Measurements from ENCODE around the gene TGFBR3.
A peak's percentile ranks its signal among the peaks of the same experiment; 100 is the strongest.

Gene TGFBR3

DNA sequence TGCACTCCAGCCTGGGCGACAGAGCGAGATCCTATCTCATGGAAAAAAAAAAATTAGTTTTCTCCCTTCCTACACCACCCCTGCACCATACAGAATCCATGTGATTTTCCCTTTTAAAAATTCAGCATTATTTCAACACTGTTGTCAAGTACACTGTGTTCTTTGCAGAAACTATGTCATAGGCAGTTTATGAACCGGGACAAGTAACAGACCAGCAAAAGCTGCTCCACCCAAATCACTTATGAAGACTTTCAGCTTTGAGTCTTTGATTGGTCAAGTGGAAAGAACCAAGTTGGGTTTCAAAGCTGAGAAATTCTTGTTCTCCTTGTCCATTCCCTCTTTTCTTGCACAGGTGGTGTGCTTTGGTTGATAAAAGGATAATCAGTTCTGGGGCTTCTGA lies 212.3 kb downstream of the TGFBR3 start:
- H3K18ac ChIP-seq (ENCODE audit: low read depth in 1 of 2, low read length in 2 of 2): no peak overlapping the region
- H3K79me1 ChIP-seq (replicated peaks; ENCODE audit: low read length, poor library complexity, severe bottlenecking): no peaks in the 10 kb centered on the region
- no peak overlapping the region for H3K14ac ChIP-seq (ENCODE audit: low read length in 2 of 2)
- no peak overlapping the region for H3K27ac ChIP-seq (ENCODE audit: low read length, poor library complexity, severe bottlenecking)
- H3K9me3 ChIP-seq (ENCODE audit: control insufficient read depth, low read length): no peaks in the 10 kb centered on the region
- no peak overlapping the region for H2BK15ac ChIP-seq (ENCODE audit: low read depth, poor library complexity, severe bottlenecking)
- peak overlapping the region; percentile 16 for H3K9ac ChIP-seq (ENCODE audit: low read length)
- H3K36me3 ChIP-seq (ENCODE audit: control insufficient read depth in 1 of 2, insufficient read depth in 2 of 2, low read depth in 1 of 2, low read length in 2 of 2): no peaks in the 10 kb centered on the region
- no peak overlapping the region for H3K23ac ChIP-seq (ENCODE audit: low read length in 2 of 2)
- H2BK120ac ChIP-seq (ENCODE audit: low read depth, low read length): no peak overlapping the region
- H4K8ac ChIP-seq (ENCODE audit: low read length): no peak overlapping the region
- peaks cover 1% of the 10 kb centered on the region for H3K4me1 ChIP-seq (ENCODE audit: control insufficient read depth, insufficient read depth, low read depth, low read length)
- DNase-seq: peak; percentile 29
- no peak overlapping the region for H3K4me3 ChIP-seq (ENCODE audit: insufficient read depth in 1 of 2, low read depth in 1 of 2, low read length in 2 of 2)
- H2AFZ ChIP-seq (ENCODE audit: low read depth, low read length): no peak overlapping the region
- no peak overlapping the region for H2AK5ac ChIP-seq (ENCODE audit: low read length, severe bottlenecking)
- H2BK12ac ChIP-seq (ENCODE audit: low read length in 2 of 2): no peak overlapping the region
- no peak overlapping the region for H4K91ac ChIP-seq (ENCODE audit: low read length)
- no peak overlapping the region for H3K4me2 ChIP-seq (ENCODE audit: low read length, poor library complexity, severe bottlenecking)
- H3K27me3 ChIP-seq (ENCODE audit: control insufficient read depth in 1 of 2, insufficient read depth in 1 of 2, low read length in 2 of 2): no peaks in the 10 kb centered on the region
- WGBS: 76% methylated on average over 2 of the region's 3 CpGs
- no peak overlapping the region for H3K4ac ChIP-seq (ENCODE audit: low read depth in 1 of 2, low read length in 2 of 2)
- H2BK5ac ChIP-seq (ENCODE audit: low read depth, low read length, poor library complexity, severe bottlenecking): no peak overlapping the region

- no peaks in the 10 kb centered on the region for H3K27me3 ChIP-seq (ENCODE audit: control insufficient read depth in 1 of 2, insufficient read depth in 1 of 2, low read length in 2 of 2)
- no peak overlapping the region for H2AK5ac ChIP-seq (ENCODE audit: low read length, severe bottlenecking)
- no peaks in the 10 kb centered on the region for H3K36me3 ChIP-seq (ENCODE audit: control insufficient read depth in 1 of 2, insufficient read depth in 2 of 2, low read depth in 1 of 2, low read length in 2 of 2)
- peaks cover 1% of the 10 kb centered on the region for H3K4me1 ChIP-seq (ENCODE audit: control insufficient read depth, insufficient read depth, low read depth, low read length)
- H3K79me1 ChIP-seq (replicated peaks; ENCODE audit: low read length, poor library complexity, severe bottlenecking): no peaks in the 10 kb centered on the region
- no peak overlapping the region for H3K27ac ChIP-seq (ENCODE audit: low read length, poor library complexity, severe bottlenecking)
- H3K4ac ChIP-seq (ENCODE audit: low read depth in 1 of 2, low read length in 2 of 2): no peak overlapping the region
- H4K8ac ChIP-seq (ENCODE audit: low read length): no peak overlapping the region
- no peak overlapping the region for H2BK5ac ChIP-seq (ENCODE audit: low read depth, low read length, poor library complexity, severe bottlenecking)
- no peak overlapping the region for H3K4me2 ChIP-seq (ENCODE audit: low read length, poor library complexity, severe bottlenecking)
- peak overlapping the region in 1 of 2 experiments; percentile 78 for H3K18ac ChIP-seq (ENCODE audit: low read depth in 1 of 2, low read length in 2 of 2)
- H3K14ac ChIP-seq (ENCODE audit: low read length in 2 of 2): no peak overlapping the region
- no peak overlapping the region for H2BK15ac ChIP-seq (ENCODE audit: low read depth, poor library complexity, severe bottlenecking)
- H3K9ac ChIP-seq (ENCODE audit: low read length): no peak overlapping the region
- no peak for DNase-seq
- no peak overlapping the region for H2BK12ac ChIP-seq (ENCODE audit: low read length in 2 of 2)
- H2BK120ac ChIP-seq (ENCODE audit: low read depth, low read length): no peak overlapping the region
- H3K4me3 ChIP-seq (ENCODE audit: insufficient read depth in 1 of 2, low read depth in 1 of 2, low read length in 2 of 2): no peak overlapping the region
- no peak overlapping the region for H3K23ac ChIP-seq (ENCODE audit: low read length in 2 of 2)
- no peak overlapping the region for H2AFZ ChIP-seq (ENCODE audit: low read depth, low read length)
- no peak overlapping the region for H4K91ac ChIP-seq (ENCODE audit: low read length)
- WGBS: 100% methylated on average over 4 of the region's 4 CpGs
- no peaks in the 10 kb centered on the region for H3K9me3 ChIP-seq (ENCODE audit: control insufficient read depth, low read length)
Observed at GRCh38 chr1:91672601-91673161, 213.3 kb downstream of the TGFBR3 start.

GRCh38 chr1:91670781-91671180 lies 215.2 kb downstream of the TGFBR3 start:
- H3K9me3 ChIP-seq (ENCODE audit: control insufficient read depth, low read length): no peaks in the 10 kb centered on the region
- H3K79me1 ChIP-seq (replicated peaks; ENCODE audit: low read length, poor library complexity, severe bottlenecking): no peaks in the 10 kb centered on the region
- H2BK120ac ChIP-seq (ENCODE audit: low read depth, low read length): no peak overlapping the region
- no peaks in the 10 kb centered on the region for H3K27me3 ChIP-seq (ENCODE audit: control insufficient read depth in 1 of 2, insufficient read depth in 1 of 2, low read length in 2 of 2)
- H3K9ac ChIP-seq (ENCODE audit: low read length): no peak overlapping the region
- no peak overlapping the region for H3K23ac ChIP-seq (ENCODE audit: low read length in 2 of 2)
- no peak overlapping the region for H3K4ac ChIP-seq (ENCODE audit: low read depth in 1 of 2, low read length in 2 of 2)
- H3K4me3 ChIP-seq (ENCODE audit: insufficient read depth in 1 of 2, low read depth in 1 of 2, low read length in 2 of 2): no peak overlapping the region
- no peak overlapping the region for H2AK5ac ChIP-seq (ENCODE audit: low read length, severe bottlenecking)
- no peak overlapping the region for H2BK15ac ChIP-seq (ENCODE audit: low read depth, poor library complexity, severe bottlenecking)
- no peak overlapping the region for H2BK12ac ChIP-seq (ENCODE audit: low read length in 2 of 2)
- no peak overlapping the region for H4K91ac ChIP-seq (ENCODE audit: low read length)
- H3K18ac ChIP-seq (ENCODE audit: low read depth in 1 of 2, low read length in 2 of 2): no peak overlapping the region
- no peak overlapping the region for H4K8ac ChIP-seq (ENCODE audit: low read length)
- H3K4me2 ChIP-seq (ENCODE audit: low read length, poor library complexity, severe bottlenecking): no peak overlapping the region
- 85% methylated on average over 3 of the region's 4 CpGs for WGBS
- H2AFZ ChIP-seq (ENCODE audit: low read depth, low read length): no peak overlapping the region
- no peaks in the 10 kb centered on the region for H3K36me3 ChIP-seq (ENCODE audit: control insufficient read depth in 1 of 2, insufficient read depth in 2 of 2, low read depth in 1 of 2, low read length in 2 of 2)
- no peak for DNase-seq
- H3K4me1 ChIP-seq (ENCODE audit: control insufficient read depth, insufficient read depth, low read depth, low read length): peaks cover 1% of the 10 kb centered on the region
- no peak overlapping the region for H3K14ac ChIP-seq (ENCODE audit: low read length in 2 of 2)
- H2BK5ac ChIP-seq (ENCODE audit: low read depth, low read length, poor library complexity, severe bottlenecking): no peak overlapping the region
- no peak overlapping the region for H3K27ac ChIP-seq (ENCODE audit: low read length, poor library complexity, severe bottlenecking)

DNA sequence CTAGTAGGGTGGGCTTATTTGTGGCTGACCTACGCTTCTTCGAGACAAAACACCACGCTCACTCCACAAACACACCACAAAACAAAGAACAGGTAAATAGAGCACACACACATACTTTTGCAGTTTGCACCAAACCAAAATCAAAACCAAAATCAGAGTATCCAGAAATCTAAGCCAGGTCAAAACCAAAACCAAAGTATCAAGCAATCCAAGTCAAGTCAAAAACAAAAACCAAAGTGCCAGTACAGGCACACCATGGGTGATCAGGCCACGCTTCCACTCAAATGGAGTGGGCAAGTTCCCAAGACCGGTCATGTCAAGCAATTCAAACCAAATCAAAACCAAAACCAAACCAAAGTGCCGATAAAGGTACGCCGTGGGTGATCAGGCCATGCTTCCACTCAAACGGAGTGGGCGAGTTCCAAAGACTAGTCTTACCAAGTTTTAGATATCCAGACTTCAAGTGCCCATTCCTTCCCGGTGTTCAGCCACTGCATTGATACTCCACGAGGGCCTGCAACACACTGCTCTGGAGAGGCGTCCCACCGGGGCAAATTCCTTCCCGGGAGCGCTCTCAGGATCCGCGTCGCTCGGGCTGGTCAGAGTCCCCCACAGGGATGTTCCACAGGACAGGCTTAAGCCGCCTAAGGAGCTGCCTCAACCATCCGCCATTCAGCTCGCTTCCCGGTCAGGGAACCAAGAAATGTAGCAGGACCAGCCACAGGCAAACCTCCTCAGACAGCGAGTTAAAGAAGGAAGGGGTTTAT lies 216.2 kb downstream of the TGFBR3 start:
- Histone ChIP-seq H3K27me3 (ENCODE audit: control insufficient read depth in 1 of 2, insufficient read depth in 1 of 2, low read length in 2 of 2) (no peaks in the 10 kb centered on the region), H3K4me1 (ENCODE audit: control insufficient read depth, insufficient read depth, low read depth, low read length) (peaks cover 1% of the 10 kb centered on the region), H3K9me3 (ENCODE audit: control insufficient read depth, low read length) (no peaks in the 10 kb centered on the region), H3K18ac (ENCODE audit: low read depth in 1 of 2, low read length in 2 of 2) (peak overlapping the region in 1 of 2 experiments; percentile 34), H2BK5ac (ENCODE audit: low read depth, low read length, poor library complexity, severe bottlenecking) (no peak overlapping the region), H3K23ac (ENCODE audit: low read length in 2 of 2) (no peak overlapping the region), H3K4me3 (ENCODE audit: insufficient read depth in 1 of 2, low read depth in 1 of 2, low read length in 2 of 2) (no peak overlapping the region), H3K79me1 (replicated peaks; ENCODE audit: low read length, poor library complexity, severe bottlenecking) (no peaks in the 10 kb centered on the region), H3K14ac (ENCODE audit: low read length in 2 of 2) (no peak overlapping the region), H3K4ac (ENCODE audit: low read depth in 1 of 2, low read length in 2 of 2) (no peak overlapping the region), H2AFZ (ENCODE audit: low read depth, low read length) (no peak overlapping the region), H4K8ac (ENCODE audit: low read length) (no peak overlapping the region), H3K36me3 (ENCODE audit: control insufficient read depth in 1 of 2, insufficient read depth in 2 of 2, low read depth in 1 of 2, low read length in 2 of 2) (no peaks in the 10 kb centered on the region), H4K91ac (ENCODE audit: low read length) (no peak overlapping the region), H2BK120ac (ENCODE audit: low read depth, low read length) (no peak overlapping the region), H2AK5ac (ENCODE audit: low read length, severe bottlenecking) (no peak overlapping the region), H3K4me2 (ENCODE audit: low read length, poor library complexity, severe bottlenecking) (no peak overlapping the region), H3K9ac (ENCODE audit: low read length) (no peak overlapping the region), H2BK12ac (ENCODE audit: low read length in 2 of 2) (no peak overlapping the region), H3K27ac (ENCODE audit: low read length, poor library complexity, severe bottlenecking) (no peak overlapping the region), H2BK15ac (ENCODE audit: low read depth, poor library complexity, severe bottlenecking) (no peak overlapping the region)
- DNase-seq: no peak
- 97% methylated on average over 25 of the region's 25 CpGs for WGBS

All from mesenchymal stem cell (in vitro differentiated cells and primary cell).